Cerebellar nuclear complex (tissue), 1 donor: ENCODE measurements around the gene SERPINE1.

ENCODE experiments used
- DNase-seq, 2 experiments: peaks; one replicate each; lab custom pipeline; 2025; lab: John Stamatoyannopoulos, UW

SERPINE1 gene

DNA sequence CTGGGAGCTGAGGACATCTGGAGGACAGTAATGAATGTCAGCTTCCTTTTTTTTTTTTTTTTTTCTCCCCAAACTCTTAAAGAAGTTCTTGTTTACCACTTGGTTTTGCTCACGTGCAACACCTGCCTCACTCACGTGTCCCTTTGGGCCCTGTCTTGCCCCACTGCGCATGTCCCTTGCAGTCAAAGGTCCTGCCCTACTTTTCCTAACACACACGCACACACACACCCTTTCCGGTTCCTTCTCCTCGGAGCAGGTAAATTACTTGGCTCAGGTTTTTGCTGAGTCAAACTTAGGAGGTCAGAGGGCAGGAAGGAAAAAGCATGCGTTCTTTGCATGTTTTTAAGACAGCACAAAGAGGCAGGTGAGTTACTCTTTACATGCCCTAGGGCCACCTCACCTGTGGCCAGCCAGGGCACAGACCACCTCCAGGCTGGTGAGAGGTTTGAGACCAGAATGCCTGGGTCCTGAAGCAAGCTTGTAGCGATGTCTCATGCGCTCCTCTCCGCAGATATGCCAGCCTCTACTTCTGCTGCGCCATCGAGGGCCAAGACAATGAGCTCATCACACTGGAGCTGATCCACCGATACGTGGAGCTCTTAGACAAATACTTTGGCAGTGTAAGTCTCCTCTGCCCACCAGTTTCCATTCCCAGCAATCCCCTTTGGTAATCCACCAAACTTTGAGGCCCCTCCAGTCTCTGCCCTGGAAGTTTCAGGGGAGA is 30.1 kb downstream of the SERPINE1 start:
- no peak for DNase-seq

DNA sequence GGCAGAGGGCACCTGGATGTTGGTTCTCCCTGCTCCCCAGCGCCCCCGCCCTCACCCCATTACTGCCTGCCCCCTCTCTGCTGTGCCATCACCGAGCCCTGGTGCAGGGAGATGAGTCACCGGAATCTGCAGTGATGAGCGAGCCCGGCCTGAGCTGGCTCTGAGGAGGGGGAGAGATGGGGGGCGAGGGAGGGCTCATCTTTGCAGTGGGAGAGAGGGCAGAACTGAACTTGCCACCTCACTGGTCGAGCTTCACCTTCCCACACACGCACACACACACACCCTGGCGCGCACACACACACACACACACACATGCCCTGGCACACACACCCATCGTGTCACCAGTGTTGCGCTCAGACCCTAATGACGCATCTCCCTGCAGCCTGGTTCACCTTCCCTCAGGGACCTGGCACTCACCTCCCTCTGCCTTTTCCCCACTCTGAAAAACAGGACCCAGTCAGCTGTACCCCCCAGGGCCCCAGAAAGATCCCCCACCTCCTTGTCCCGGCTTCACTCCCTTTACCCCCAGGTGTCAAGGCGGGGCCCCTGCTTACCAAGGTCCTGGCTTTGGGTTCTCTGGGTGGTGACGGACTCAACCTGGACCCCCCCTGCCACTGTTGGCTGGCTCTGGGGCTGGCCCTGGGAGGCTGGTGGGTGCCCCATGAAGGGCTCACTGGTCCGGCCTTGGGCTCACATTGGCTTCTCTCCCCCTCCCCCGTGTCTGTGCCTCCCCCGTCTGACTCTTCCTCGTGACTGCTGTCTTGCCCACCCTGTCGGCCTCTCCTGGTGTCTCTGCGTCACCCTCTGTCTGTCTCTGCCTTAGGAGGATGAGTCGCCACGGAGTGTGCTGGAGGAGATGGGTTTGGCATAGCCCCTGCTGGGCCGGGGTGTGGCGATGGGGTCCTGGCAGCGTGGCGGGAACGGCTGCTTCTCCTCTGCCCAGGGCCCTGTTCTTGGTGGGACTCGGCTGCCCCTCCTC is 33.1 kb downstream of the SERPINE1 start:
- no peak for DNase-seq

DNA sequence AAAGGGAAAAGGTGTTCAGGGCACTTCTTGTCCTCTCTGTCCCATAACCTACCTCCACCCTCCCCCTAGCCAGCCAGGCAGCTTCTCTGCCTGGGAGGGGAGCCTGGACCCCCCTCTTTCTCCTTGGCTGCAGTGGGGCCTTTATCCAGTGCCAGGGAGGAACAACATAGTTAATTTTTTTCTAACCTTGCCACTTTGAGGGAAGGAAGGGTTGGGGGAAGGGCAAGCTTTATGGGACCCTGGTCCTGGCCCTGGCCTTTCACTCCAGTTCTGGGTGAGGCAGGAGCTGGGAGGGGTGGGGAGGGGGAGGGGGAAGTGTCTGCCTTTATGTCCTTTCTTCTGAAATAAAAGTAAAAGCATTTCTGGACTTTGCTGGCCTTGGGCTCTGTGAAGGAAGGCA is 34.0 kb downstream of the SERPINE1 start:
- no peak for DNase-seq

DNA sequence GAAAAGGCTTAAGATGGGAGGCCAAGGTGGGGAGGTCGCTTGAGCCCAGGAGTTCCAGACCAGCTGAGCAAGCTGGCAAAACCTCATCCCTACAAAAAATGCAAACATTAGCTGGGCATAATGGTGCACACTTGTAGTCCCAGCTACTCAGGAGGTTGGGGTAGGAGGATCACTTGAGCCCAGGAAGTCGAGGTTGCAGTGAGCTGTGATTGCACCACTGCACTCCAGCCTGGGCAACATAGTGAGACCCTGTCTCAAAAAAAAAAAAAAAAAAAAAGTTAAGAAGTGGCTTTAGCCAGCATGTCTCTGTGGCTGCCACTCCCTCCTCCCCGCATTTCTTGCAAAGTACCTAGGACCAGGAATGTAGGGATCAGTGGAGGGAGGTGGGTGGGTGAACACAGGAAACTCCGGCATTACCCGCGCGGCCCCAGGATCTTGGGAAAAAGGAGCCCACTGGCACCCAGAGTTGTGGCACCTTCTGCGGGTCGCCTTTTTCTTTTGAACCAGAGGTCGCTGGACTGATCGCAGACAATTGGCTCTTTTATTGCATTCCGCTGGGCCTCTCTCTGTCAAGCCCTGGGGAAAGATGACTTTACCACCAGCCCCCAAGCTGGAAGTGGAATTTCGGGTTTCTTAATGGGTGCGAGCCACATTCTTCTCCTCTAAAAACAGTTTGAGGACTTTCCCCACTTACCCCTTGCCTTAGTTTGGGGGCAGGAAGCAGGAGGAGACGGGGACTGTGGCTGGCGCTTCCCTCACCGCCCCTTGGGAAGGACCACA is 35.0 kb downstream of the SERPINE1 start:
- no peak for DNase-seq

DNA sequence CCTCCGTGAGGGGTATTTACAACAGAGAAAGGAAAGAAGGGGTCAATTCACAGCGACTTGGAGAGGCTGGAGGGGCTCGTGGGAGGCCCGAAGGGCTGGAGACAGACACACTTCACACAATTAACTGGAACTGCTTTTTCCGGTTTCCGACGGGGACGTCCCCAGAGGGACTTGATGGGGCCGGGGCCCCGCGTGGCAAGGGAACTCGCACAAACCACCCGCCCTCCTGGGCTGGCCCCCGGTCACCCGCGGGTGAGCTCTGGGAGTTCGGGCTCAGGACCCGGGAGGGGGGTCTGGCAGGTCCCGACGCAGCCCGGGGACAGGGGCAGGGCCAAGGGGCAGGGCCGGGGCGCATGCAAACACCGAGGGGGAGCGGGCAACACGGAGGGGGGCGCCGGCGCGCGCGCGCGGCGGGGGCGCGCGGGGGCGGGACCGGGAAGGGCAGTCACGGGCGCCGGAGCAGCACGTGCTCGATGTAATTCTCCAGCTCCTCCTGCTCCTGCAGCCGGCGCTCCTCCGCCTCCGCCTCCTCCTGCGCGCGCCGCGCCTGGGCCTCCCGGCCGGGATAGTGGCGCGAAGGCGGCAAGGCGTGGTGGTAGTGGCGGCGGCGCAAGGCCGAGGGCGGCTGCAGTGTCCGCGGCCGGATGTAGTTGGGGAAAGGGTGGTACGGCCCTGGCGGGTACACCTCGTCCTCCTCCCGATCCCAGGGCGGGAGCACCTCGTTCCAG is 35.8 kb downstream of the SERPINE1 start:
- no peak for DNase-seq

DNA sequence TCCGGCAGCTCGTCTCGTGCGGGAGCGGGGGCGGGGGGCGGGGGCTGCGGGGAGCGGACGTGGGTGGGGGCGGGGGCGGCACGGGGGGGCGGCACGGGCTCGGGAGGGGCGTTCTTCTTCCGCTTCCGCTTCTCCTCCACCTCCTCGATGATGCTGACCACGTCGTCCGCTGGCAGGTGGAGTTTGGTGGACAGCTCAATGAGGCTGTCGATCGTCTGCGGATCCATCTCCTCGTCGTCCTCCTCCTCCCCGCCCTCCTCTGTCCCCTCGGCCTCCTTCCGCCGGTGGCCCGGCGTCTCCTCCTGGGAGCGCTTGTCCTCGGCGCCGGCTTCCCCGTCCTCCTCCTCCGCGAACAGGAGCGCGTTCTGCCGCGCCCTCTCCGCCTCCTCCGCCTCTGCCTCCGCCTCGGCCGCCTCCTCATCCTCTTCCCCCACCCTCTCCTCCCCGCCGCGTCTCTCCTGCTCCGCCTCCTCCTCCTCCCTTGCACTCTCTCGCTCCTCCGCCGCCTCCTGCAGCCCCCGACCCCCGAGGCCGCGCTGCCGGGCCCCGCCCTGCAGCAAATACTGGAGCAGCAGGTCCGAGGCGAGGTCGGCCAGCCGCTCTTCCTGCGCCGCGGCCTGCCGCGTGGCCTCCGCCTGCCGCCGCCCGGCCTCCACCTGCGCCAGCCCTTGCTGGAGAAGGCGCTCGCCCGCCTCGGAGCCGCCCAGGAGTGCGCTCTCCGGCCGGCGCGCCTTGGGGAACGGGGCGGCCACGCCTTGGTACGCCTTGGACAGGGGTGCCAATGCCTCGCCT is 36.6 kb downstream of the SERPINE1 start:
- DNase-seq, result no peak

DNA sequence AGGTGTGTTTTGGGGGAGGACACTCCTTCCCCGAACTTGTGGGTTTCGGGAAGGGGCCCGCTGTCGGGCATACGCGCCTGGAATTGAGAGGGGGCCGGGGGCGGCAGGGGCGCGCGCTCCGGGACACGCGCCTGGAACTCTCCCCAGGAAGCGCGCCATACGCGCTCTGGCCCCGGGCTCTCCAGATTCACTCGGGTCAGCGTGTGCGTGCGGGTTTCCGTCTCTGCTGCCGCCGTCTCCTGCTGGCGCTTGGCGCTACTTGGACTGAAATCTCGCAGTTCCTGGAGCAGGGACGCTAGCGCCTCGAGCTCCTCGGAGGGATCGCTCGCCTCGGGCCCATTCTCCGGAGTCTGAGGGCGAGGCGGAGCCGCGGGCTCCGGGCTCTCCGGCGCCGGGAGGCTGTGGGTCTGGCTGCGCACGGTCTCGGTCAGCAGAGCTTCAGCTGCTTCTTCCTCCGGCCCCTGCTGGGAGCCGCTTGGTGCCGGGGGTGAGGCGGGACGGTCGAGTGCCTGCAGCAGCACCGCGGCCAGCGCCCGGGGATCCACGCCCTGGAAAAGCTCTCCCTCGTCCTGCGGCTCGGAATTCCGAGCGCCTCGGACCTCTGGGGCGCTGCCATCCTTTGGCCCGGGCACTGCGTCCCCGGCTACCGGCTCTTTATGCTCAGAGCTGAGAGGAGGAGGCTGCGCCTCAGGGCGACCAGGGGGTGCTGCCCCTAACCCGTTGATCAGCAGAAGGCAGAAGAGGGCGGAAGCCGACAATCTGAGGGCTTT is 37.4 kb downstream of the SERPINE1 start:
- no peak for DNase-seq

DNA sequence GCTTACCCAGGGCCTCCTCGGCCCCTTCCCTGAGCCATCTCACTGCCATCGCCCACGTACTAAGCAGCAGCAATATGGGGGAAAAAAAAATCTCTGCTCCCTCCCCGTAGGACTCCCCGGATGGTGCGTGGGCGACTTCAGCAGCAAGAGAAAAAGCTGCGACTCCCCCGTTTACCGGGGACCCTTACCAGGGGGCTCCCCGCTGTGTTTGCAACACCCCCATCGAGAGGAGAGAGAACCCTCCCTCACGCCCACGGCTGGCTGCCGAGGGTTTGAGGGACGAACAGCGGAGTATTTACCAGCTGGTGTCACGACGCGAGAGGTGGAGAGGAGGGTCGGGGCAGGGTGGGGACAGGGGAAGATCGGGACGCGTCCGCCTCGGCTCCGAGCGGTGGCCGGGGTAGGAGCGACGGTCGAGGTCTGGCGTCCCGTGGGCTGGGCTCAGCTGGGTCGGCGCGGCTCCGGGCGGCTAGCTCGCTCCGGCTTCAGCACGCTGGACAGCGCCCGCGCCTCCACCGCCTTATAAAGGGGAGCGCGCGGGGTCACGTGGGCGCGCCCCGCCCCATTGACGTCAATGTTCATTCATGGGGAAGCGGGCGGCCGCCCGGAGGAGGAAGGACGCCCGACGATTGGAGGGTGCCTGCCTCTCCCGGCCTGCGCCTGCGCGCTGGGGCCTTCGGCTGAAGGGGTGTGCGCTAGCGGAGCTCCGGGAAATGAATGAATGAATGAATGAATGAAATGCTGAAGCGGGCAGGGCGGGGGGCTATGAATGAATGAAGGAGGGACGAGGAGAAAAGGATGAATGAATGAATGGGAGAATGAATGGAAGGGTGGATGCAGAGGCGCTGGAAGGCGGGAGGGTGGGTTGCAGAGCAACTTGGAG is 38.4 kb downstream of the SERPINE1 start, which contains the start of gene VGF:
VGF (minus strand) TSS at position 495 of the 883 bp plus-strand sequence. CDS start 726 bp downstream, outside the sequence.
- DNase-seq, result peak in 1 of 2 experiments; percentile 74

DNA sequence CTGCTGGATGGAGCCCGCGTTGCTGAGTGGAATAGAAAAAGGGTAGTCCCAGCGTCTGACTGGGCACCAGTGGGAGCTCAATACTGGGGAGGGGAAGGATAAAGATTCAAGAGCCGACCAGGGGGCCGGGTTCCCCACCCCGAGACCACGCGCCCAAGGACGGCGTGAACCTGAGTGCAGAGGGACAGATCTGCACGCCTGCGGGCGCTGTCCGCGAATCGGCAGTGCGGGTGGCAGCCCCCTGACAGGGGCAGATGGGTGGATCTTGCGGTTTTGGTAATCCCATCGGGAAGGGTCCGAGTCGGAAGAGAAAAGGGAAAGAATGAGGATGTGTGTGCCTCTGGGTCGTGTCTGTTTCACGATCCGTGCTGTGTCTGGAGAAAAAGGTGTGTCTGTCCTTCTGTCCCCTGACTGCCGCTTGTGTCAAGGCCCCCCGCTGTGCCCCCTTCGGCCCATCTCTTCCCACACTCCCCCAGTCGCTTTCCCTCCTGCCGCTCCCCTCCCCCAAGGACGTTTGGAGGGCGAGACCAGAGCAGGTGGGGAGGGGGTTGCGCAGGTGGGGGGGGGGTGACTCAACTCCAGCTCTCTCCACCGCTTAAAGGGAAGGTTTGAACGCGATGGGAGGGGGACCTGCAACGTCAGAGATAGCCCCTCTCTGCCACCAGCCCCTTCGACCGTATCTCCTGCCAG is 39.2 kb downstream of the SERPINE1 start:
- no peak for DNase-seq

DNA sequence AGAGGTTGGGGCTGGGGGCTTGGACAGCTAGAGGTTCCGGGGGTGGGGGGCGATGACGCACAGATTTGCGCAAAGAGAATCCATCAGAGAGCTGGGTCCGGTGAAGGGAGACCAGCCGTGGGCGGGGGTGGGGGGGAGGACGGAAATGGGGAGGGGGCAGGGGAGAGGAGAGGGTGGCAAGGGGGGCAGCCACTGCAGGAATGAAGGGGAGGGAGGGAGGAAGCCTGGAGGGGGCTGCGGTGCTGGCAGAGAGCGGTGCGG is 39.7 kb downstream of the SERPINE1 start:
- no peak for DNase-seq

DNA sequence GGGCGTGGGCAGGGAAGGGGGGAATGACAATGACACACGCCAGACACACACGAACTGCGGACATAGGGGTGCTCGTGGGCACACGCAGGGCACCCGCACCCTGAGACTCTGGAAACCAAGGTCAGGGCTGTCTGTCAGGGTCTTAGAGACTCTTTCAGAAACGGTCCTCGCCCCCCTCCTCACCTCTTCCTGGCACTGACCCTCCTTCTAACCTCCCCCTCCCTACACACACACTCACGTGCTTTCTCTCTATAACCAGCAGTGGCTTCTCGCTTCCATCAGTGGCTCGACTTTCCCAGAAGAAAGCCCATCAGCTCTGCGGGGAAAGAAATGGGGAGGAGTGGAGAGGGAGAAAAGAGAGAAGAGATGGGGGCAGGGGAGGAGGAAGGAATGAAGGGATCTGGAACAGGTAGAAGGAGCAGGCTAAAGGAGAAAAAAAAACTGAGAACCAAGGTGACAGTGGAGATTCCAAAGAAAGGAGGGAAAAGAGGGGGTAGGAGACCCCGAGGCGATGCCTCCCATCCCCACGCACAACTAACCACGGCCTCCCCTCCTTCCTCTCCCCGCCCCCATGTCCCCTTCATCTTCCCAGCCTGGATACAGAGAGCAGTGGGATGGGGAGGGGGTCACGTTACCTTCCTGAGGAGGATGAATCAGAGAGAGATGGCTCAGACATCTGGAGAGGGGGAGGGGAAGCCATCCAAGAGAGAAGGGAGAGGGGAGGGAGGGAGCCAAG is 40.2 kb downstream of the SERPINE1 start:
- no peak for DNase-seq

DNA sequence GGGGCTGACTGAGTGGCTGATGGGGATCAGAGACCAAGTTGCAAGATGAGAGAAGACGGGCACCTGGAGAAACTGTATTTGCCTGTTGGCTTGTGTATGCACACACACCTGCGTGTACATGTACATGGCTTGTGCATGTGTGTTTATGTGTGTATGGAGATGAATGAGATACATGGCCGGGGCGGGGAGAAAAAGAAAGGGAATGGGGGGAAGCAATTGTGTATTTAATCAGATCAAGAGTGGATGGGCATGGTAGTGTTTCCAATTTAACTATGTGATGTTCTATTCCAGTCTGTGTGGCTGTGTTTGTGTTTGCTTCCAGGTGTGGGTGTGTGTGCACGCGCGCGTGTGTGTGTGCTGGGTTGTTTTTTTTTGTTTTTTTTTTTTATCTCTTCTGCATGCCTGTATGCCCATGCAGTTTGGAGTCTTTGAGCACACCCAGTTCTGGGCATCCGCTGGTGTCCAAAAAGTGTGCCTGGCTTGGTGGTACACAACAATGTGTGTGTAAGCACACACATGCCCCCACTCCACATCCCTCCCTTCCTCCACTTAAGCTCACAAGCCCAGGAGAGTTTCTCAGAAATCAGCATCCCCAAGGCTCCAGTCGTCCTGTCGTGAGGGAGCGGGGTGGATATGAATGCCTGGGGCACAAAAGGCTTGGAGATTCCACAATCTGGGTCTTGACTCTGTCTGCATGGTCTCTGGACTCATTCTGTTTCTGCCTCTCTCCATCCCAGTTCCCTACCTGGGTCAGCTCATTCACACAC is 40.9 kb downstream of the SERPINE1 start:
- DNase-seq, result no peak

DNA sequence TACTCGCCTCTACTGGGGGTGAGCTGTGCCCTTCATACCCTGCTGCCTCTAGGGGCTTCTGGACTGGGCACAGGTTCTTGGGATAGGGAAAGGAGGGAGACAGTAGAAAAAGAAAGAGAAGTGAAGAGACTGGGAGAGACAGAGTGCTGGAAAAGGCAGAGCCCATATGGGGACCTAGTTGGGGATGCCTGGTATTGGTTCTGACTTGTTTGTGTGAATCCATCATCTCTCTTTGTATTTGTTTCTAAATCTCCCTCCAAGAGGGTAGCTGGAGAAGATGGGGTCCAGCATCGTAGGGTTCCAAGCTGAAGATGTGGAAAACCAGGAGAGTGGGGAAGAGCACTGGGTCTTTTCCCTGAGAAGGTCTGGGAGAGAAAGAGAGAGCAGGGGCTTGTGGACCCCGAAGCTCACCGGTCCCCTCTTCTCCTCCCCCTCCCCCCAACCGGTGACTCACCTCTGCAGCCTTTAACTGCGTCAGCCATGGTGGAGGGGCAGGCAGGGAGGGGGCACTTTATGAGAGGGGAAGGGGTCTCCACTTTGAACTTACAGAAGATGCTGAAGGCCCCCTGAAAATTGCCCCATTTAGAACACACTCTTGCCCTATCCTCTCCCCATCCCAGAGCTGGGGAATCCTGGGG is 41.6 kb downstream of the SERPINE1 start:
- DNase-seq, result no peak

DNA sequence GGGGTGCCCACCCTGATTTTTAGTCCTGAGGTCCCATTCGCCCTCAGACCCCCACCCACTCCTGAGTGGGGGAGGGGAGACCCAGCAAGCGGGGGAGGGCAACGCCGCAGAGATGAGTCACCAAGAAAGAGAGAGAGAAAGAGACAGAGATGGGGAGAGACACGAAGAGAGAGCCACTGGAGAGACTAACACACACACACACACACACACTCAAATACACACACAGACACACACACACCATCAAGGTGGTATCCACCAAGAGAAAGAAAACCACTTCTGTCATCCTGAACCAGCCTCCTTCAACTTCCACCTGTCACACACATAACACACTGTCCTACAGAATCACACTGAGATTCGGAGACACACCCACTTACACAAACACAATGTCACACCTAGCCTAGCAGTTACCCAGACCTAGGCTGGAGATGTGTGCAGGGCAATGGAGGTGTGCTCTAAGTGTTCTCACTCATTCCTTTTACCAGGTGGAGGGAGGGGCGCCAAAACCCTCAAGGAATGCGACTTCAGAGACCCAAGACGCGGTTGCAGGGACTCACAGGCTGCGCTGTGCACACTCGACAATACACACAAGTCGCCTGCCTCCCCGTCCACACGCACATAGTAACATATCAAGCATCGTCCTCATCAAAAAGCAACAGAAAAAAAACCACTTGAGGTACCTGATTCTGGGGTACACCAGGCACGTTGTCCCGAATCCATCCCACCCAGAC is 42.4 kb downstream of the SERPINE1 start:
- DNase-seq, result no peak

DNA sequence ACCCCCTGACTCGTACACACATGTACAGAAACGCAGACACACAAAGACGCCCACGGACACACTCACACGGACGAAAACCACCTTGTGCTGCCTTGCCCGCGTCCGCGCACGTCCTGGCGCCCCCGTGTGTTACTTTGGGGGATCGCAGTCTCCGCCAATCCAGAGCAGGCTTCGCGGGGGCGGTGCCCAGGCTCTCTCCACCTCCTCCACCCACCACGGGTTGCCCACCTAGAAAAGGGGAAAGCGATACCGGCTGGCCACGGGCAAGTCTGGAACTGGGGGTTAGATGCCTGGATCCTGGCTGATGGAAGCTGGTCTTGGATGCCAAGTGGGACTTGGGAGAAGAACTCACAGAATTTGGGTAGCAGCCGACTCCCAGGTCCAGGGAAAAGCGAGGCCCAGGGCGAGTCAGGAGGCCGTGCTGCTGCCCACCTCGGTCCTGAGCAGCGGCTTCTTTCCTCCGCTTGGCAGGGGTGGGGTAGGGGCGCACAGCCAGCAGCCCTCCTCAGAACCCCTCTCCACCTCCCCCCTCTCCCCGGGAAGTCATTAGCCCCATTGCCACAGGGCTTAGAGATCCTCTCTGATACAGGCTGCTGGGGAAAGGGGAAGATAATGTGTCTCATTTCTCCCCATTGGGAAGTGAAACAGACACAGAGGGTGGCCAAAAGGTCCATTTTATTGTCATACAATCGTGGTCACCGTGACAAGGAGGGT is 43.1 kb downstream of the SERPINE1 start:
- no peak for DNase-seq
